HEK293 (cell line): ENCODE measurements around the gene STK10.

Experiments used
- CTCF ChIA-PET: fragments of 350-600 bp; formaldehyde crosslinking; extraction: SDS; loops from one replicate; lab custom pipeline; 2021; ENCODE audit warnings: antibody characterized with exemption; lab: Yijun Ruan, JAX
- POLR2A ChIA-PET: fragments of 300-600 bp; formaldehyde crosslinking; extraction: SDS; loops from one replicate; lab custom pipeline; 2020; ENCODE audit warnings: antibody characterized with exemption, inconsistent platforms; lab: Yijun Ruan, JAX
- H3K27ac ChIP-seq: fragments of 200-500 bp; sonication (Bioruptor generic); 2 replicates; pipeline ENCODE4 v1.5.1; 2014; ENCODE audit warnings: low read depth, low read length, control low read depth, inconsistent platforms; ENCODE audit errors: extremely low read depth
- H3K36me3 ChIP-seq, 2 experiments: fragments of 200-500 bp in 1 of 2; sonication (Bioruptor generic) in 1 of 2; 1 replicate in 1 of 2; 2 replicates in 1 of 2; pipeline ENCODE4 v1.5.1; 2014 to 2017; ENCODE audit warnings: inconsistent platforms in 2 of 2, low read length in 2 of 2; ENCODE audit not compliant: control insufficient read depth in 2 of 2, insufficient read depth in 1 of 2
- H3K4me1 ChIP-seq: fragments of 200-500 bp; sonication (Bioruptor generic); 2 replicates; pipeline ENCODE4 v1.5.1; 2014; ENCODE audit warnings: mild to moderate bottlenecking, low read length, inconsistent platforms; ENCODE audit not compliant: control insufficient read depth, insufficient read depth
- H3K4me3 ChIP-seq: 2 replicates; pipeline ENCODE4 v1.5.1; 2011; ENCODE audit warnings: low read depth, mild to moderate bottlenecking, control low read depth, low read length, moderate library complexity
- H3K9me3 ChIP-seq: fragments of 200-500 bp; sonication (Bioruptor generic); 2 replicates; pipeline ENCODE4 v1.5.1; 2014; ENCODE audit warnings: low read depth, low read length, inconsistent platforms; ENCODE audit not compliant: control insufficient read depth, insufficient read depth
- BCL11A ChIP-seq: fragments of 450-650 bp; formaldehyde crosslinking; IDR thresholded peaks from 2 replicates; pipeline ENCODE4 v1.5.1; 2016; ENCODE audit warnings: low read depth, missing biosample characterization, missing genetic modification characterization
- CTCF ChIP-seq: fragments of 450-650 bp; formaldehyde crosslinking; IDR thresholded peaks from 2 replicates; pipeline ENCODE4 v1.5.1; 2016; ENCODE audit warnings: missing biosample characterization, missing genetic modification characterization
- IKZF3 ChIP-seq: fragments of 450-650 bp; IDR thresholded peaks from 2 replicates; pipeline ENCODE4 v1.5.0; 2018; ENCODE audit warnings: missing biosample characterization, mild to moderate bottlenecking, missing genetic modification characterization, moderate library complexity
- KLF10 ChIP-seq: fragments of 450-650 bp; IDR thresholded peaks from 2 replicates; pipeline ENCODE4 v1.5.1; 2018; ENCODE audit warnings: missing biosample characterization, mild to moderate bottlenecking, missing genetic modification characterization
- KLF9 ChIP-seq: fragments of 450-650 bp; formaldehyde crosslinking; IDR thresholded peaks from 2 replicates; pipeline ENCODE4 v1.5.1; 2016; ENCODE audit warnings: missing biosample characterization, missing genetic modification characterization, low read depth
- PRDM1 ChIP-seq: fragments of 450-650 bp; formaldehyde crosslinking; IDR thresholded peaks from 2 replicates; pipeline ENCODE4; 2016; ENCODE audit warnings: missing biosample characterization, missing genetic modification characterization
- SP7 ChIP-seq: fragments of 450-650 bp; formaldehyde crosslinking; IDR thresholded peaks from 2 replicates; pipeline ENCODE4 v1.5.1; 2016; ENCODE audit warnings: missing biosample characterization, missing genetic modification characterization
- TCF7L2 ChIP-seq: IDR thresholded peaks from 2 replicates; pipeline ENCODE4 v1.6.1; 2011; ENCODE audit warnings: low read depth, mild to moderate bottlenecking, inconsistent platforms, low read length, moderate library complexity, borderline replicate concordance
- ZBTB11 ChIP-seq: fragments of 450-650 bp; formaldehyde crosslinking; conservative IDR thresholded peaks from 2 replicates; pipeline ENCODE4 v1.5.1; 2016; ENCODE audit warnings: low read depth, missing biosample characterization, missing genetic modification characterization
- ZBTB17 ChIP-seq: fragments of 450-650 bp; formaldehyde crosslinking; IDR thresholded peaks from 2 replicates; pipeline ENCODE4 v1.5.1; 2016; ENCODE audit warnings: missing biosample characterization, missing genetic modification characterization
- ZBTB8A ChIP-seq: fragments of 450-650 bp; formaldehyde crosslinking; IDR thresholded peaks from 2 replicates; pipeline ENCODE4 v1.5.1; 2016; ENCODE audit warnings: missing biosample characterization, missing genetic modification characterization
- ZFP37 ChIP-seq: fragments of 450-650 bp; formaldehyde crosslinking; IDR thresholded peaks from 2 replicates; pipeline ENCODE4 v1.5.1; 2016; ENCODE audit warnings: missing biosample characterization, missing genetic modification characterization
- ZNF10 ChIP-seq: fragments of 450-650 bp; formaldehyde crosslinking; IDR thresholded peaks from 2 replicates; pipeline ENCODE4 v1.5.1; 2017; ENCODE audit warnings: missing biosample characterization, missing genetic modification characterization
- ZNF133 ChIP-seq: fragments of 450-650 bp; formaldehyde crosslinking; IDR thresholded peaks from 2 replicates; pipeline ENCODE4 v1.5.1; 2016; ENCODE audit warnings: missing biosample characterization, missing genetic modification characterization
- ZNF280C ChIP-seq: fragments of 450-650 bp; formaldehyde crosslinking; IDR thresholded peaks from 2 replicates; pipeline ENCODE4 v1.5.1; 2016; ENCODE audit warnings: missing biosample characterization, missing genetic modification characterization
- ZNF324 ChIP-seq: fragments of 450-650 bp; formaldehyde crosslinking; IDR thresholded peaks from 2 replicates; pipeline ENCODE4 v1.5.1; 2016; ENCODE audit warnings: missing biosample characterization, missing genetic modification characterization
- ZNF423 ChIP-seq: fragments of 450-650 bp; formaldehyde crosslinking; IDR thresholded peaks from 2 replicates; pipeline ENCODE4 v1.5.1; 2016; ENCODE audit warnings: missing biosample characterization, missing genetic modification characterization
- ZNF610 ChIP-seq: fragments of 450-650 bp; formaldehyde crosslinking; IDR thresholded peaks from 2 replicates; pipeline ENCODE4 v1.5.1; 2016; ENCODE audit warnings: missing biosample characterization, missing genetic modification characterization, borderline replicate concordance
- ZNF658 ChIP-seq: fragments of 450-650 bp; formaldehyde crosslinking; IDR thresholded peaks from 2 replicates; pipeline ENCODE4; 2016; ENCODE audit warnings: missing biosample characterization, missing genetic modification characterization
- ZNF777 ChIP-seq: fragments of 450-650 bp; formaldehyde crosslinking; IDR thresholded peaks from 2 replicates; pipeline ENCODE4 v1.5.1; 2017; ENCODE audit warnings: missing biosample characterization, missing genetic modification characterization, borderline replicate concordance
- ZNF792 ChIP-seq: fragments of 450-650 bp; formaldehyde crosslinking; IDR thresholded peaks from 2 replicates; pipeline ENCODE4 v1.5.1; 2016; ENCODE audit warnings: missing biosample characterization, missing genetic modification characterization
- ZNF843 ChIP-seq: fragments of 450-650 bp; formaldehyde crosslinking; IDR thresholded peaks from 2 replicates; pipeline ENCODE4 v1.5.1; 2016; ENCODE audit warnings: missing biosample characterization, missing genetic modification characterization
- ZSCAN23 ChIP-seq: fragments of 450-650 bp; formaldehyde crosslinking; IDR thresholded peaks from 2 replicates; pipeline ENCODE4 v1.5.1; 2016; ENCODE audit warnings: missing biosample characterization, missing genetic modification characterization
- ZSCAN5A ChIP-seq: fragments of 450-650 bp; formaldehyde crosslinking; IDR thresholded peaks from 2 replicates; pipeline ENCODE4 v1.5.1; 2016; ENCODE audit warnings: missing biosample characterization, missing genetic modification characterization

STK10 gene

GRCh38 chr5:172188033-172188892 is at the start of gene STK10:
Gene STK10 (minus strand): TSS chr5:172188224. CDS start chr5:172188042, 182 bp downstream.
- H3K4me3 ChIP-seq: peak within 1 kb of the TSS; percentile 48
- TF ChIP-seq ZNF658 (tag by site-specific recombination) (no peak), ZNF133 (tag by site-specific recombination) (no peak), ZNF423 (tag by site-specific recombination) (peak; percentile 76), ZFP37 (tag by site-specific recombination) (peak; percentile 91), CTCF (tag by site-specific recombination) (peak; percentile 98), BCL11A (0 out of 2 replicates have a peak, but pooled peaks have one; percentile 41), KLF10 (tag by site-specific recombination) (peak; percentile 49), KLF9 (tag by site-specific recombination) (peak; percentile 34; the same call in 1 of the 2 replicates), ZBTB11 (tag by site-specific recombination) (peak; percentile 72; the same call in 1 of the 2 replicates), ZBTB8A (peak; percentile 94), ZNF610 (tag by site-specific recombination) (0 out of 2 replicates have a peak, but pooled peaks have one; percentile 69), ZNF324 (tag by site-specific recombination) (peak; percentile 88), TCF7L2 (no peak), PRDM1 (tag by site-specific recombination) (no peak), ZNF843 (tag by site-specific recombination) (peak; percentile 46; the same call in 1 of the 2 replicates), ZSCAN5A (tag by site-specific recombination) (peak; percentile 91; the same call in 1 of the 2 replicates), ZNF280C (tag by site-specific recombination) (no peak), ZNF792 (no peak), ZSCAN23 (peak; percentile 61; the same call in 1 of the 2 replicates), IKZF3 (tag by site-specific recombination) (peak; percentile 83), ZNF777 (peak; percentile 78), ZBTB17 (tag by site-specific recombination) (peak; percentile 83), SP7 (peak; percentile 68; the same call in 1 of the 2 replicates), ZNF10 (tag by site-specific recombination) (peak; percentile 68)

More at GRCh38 chr5:172188033-172188892, at the start of gene STK10:
- Histone ChIP-seq H3K27ac (peak within 1 kb of the TSS; percentile 59), H3K9me3 (no peaks in the 10 kb centered on the region), H3K4me1 (peaks cover 4% of the 10 kb centered on the region; the same call in 1 of the 2 replicates), H3K36me3 (no peaks in the 10 kb centered on the region)
- POLR2A ChIA-PET: interaction anchor here (0.5 to 3.0 kb wide), 10 partner anchors 10 to 800 kb away, joined by 3 to 18 read pairs (median 3); partner anchors contain the start of genes FBXW11 and UBTD2
- CTCF ChIA-PET: interaction anchor here (0.5 to 4.6 kb wide), 50 partner anchors 10 to 1667 kb away, joined by 3 to 44 read pairs (median 3); no protein-coding TSS in a partner anchor
